GOT3 (cell line): ENCODE results near the gene PPP1R9B.

ENCODE experiments used
- DNase-seq: peaks from one replicate; lab custom pipeline; 2025; ENCODE audit warnings: mixed read lengths; lab: John Stamatoyannopoulos, UW

PPP1R9B gene

DNA sequence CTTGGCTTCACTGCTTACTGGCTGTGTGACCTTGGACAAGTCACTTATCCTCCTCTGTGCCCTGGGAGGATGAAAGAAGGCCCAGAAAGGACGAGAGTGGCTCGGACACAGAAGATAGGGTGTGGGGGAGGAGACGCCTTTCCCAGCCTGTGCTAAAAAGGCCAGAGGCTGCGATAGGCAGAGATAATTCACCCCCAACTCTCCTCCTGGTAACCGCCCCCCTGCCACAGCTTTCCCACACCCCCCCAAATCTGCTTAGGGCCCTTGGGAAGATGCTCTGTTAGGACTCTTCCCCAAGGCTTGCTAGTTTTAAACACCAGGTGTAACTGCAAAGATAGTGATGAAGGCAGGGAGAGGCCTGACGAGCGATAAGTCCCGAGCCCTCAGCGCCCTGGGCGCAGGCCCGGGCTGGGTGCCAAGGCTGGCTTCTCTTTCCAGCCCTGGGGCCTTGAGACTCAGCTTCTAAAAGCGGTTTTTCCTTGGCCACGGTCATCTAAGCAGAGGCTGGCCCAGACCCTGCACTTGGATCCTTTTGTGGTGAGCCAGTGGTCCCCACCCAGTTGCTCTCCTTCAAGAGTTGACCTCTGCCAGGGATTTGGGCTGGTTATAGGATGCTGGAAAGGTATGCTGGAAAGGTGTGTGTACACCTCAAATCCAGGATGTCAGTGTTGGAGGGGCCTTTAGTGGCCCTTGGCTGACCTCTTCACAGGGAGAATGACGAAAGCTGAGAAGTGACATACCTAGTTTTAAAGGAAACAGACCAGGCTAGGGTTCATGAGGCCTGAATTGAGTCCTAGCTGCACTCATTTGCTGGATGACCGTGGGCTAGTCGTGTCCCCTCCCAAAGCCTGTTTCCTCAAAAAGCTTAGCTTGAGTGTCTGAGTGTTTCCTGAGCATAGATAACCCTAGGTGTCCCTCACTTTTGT, 3.4 kb upstream of the PPP1R9B start:
- DNase-seq = no peak

DNA sequence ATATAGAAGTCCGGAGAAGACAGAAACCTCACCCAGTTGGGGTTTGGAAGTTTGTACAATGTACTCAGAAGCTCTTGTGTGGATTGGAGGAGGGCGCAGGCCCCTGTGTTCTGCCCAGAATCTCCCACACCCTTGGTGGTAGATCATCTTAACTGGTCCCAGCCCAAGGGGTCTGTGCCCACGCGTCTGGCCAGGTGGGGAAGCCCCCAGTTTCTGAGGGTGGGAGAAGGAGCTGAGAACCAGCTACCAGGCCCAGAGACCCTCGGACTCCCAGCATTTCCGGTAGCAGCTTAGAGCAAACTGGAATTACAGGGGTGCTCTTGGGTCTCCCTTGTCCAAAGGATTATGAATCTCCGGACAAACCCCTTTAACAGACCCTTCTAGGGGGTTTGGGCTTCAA, 2.3 kb upstream of the PPP1R9B start:
- DNase-seq = no peak

DNA sequence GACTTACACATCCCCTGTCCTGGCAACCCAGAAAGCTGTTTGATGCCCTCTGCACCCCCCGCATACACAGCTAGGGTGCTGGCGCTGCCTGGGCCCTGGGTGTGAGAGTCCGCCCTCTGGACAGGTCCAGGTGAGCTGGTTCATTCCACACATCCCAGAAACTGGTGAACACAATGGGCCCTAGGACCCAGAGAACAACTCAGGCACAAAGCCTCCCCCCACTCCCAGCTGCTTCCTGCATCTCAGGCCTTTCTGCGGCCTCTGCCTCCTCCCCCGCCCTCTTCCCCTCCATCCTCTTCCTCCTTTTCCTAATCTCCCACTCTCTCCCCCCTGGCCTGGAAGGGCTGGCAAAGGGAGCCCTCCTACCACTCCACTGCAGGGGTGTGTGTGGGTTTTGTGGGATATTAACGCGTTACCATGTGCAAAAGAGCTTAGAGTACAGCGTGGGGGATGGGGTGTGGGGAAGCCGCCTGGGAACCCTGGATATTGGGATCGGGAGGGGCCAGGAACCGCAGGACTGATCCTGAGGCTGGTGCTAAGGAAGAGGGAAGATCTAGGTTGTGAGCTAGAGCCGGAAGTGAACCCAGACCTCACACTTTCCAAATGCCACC, 1.6 kb upstream of the PPP1R9B start:
- no peak for DNase-seq

DNA sequence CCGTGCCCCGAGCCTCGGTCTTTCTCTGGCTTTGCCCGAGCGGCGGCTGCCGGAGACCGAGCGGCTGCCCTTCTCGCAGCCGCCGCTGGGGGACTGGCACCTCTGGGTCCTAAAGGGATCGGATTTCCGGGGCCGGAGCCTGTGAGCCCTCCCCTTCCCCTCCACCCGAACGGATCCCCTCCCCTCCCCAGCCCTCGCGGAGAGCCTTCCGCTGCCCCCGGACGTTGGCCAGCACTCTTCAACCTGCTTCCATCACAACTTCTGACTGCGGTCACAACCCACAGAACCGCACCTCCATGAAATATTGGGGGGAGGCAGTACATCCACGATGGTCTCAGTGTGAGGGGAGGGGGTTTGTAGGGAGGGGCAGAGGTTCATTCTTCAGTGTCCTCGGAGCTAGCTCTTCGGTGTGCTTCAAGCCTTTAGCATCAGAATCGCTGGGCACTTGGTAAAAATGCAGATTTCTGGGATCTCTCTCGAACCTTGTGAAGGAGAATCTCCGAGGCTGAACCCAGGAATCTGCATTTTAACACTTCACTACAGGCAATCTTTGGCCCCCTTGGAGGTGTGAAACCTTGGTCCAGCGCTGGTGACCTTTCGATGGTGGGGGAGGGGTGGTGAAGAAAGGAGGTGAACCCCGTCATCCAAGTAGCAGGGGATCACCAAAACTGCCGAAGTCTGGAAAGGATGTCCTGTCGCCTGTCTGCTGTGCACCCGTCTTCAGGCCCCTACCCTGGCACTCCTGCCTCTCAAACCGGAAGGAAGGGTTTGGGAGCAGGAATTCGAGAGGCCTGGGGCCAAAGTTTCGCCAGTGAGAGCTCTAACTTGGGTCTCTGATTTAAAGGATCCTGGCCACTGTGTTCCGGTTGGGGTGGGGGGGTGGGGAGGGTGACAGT, 812 bp upstream of the PPP1R9B start:
- DNase-seq = peak; percentile 30

DNA sequence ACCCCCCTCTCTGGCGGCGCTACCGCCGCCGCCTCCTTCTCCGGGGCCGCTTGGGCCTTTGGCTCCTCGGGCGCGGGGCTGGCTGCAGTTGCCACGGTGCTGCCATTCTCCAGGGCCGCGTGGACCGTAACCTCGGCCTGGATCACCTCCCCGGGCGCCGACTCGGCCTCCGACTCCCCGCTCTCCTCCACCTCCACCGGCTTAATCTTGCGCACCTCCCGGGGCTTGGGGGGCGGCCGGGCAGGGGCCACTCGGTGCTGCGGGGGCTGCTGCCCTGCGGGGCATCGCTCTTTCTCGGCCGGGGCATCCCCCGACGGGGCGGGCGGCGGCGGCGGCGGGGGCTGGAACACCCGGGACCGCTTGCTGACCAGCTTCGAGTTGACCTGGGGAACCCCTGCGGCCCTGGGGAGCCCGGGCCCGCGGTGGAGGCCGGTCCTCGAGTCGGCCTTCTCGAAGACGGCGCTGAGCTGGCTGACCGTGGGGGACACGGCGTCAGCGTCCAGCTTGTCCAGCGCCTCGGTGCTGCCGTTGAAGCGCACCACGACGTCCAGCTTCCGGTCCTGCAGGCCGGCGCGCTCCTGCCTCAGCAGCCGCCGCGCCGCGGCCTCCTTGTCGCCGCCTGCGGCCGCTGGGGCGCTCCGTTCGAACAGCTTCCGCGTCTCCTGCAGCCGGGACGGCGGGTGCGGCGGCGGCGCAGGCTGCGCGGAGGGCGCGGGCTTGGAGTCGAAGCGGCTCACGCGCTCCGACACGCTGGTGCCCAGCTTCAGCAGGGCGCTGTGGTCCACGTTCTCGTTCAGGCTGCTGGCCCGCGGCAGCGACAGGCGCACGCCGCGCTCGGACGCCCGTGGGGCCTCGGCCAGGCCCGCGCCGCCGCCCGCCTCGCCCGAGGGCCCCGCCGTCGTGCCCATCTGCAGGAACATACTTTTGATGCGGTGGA, 792 bp downstream of the PPP1R9B start:
- DNase-seq = no peak

DNA sequence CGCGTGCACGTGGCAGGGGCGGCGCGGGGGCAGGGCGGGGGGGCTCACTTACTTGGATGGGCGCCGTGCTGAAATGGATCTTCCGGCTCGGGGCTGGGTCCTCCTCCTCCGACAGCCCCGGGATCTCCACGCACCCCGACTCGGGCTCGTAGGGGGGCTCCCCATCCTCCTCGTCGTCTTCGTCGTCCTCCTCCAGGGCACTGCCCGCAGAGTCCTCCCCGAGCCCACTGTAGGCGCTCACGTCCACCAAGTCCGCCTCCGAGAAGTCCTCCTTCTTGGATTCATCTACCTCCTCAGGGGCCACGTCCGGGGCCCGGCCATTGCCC, 1.4 kb downstream of the PPP1R9B start:
- no peak for DNase-seq

DNA sequence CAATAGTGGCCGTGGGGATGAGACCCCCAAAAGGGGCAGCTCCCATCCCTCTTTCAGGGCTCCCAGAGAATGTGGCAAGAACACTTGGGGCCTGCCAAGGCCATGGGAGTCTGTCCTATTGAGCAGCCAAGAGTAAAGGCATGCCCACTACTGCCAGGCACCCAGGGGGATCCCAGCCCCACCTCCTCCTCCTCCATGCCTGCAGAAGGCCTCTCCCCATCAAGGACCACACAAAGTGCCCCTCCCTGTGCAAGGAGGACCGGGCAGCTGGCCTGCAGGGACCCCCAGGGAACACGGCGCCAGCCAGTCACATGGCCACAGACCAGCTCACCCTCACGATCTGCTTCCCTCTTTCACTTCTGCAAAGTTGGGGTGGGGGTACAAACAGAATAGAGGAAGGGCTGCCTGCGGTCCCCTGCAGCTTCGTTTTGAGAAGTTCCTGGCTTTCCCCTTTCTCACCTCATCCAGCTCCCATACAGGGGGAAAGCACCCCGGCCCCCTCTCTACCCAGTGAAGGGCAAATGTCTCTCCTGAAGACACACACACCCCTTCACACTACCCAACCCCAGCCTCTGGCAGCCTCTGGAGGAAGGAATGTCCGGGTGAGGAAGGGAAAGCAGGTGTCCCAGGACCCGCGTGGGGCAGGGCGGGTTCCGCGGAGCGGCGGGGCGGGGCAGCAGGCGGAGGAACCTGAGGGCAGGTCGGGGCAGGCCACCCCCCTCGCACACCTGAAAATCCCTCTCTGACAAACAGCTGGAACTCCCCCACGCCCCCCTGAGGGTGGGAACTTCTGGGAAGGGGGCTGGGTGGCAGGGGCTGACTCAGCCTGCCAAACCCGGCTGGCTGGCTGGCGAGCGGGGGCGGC, 2.0 kb downstream of the PPP1R9B start:
- no peak for DNase-seq

DNA sequence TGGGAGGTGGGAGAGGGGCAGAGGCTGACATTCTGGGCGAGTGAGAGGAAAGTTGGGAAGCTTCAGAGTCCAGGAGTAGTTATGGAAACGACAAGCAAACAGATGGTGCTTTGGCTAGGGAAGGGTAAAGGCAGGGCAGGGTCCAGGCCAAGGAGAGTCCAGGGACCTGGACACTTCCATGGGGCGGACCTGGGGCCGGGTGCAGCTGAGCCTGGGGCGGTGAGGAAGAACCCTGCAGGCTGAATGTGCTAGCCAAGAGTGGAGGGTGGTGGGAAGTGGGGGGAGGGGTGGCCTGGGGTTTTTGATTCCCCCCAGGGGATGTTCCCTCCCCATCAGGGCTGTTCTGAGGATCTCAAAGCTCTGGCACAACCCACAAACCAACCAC, 2.6 kb downstream of the PPP1R9B start:
- DNase-seq = no peak

DNA sequence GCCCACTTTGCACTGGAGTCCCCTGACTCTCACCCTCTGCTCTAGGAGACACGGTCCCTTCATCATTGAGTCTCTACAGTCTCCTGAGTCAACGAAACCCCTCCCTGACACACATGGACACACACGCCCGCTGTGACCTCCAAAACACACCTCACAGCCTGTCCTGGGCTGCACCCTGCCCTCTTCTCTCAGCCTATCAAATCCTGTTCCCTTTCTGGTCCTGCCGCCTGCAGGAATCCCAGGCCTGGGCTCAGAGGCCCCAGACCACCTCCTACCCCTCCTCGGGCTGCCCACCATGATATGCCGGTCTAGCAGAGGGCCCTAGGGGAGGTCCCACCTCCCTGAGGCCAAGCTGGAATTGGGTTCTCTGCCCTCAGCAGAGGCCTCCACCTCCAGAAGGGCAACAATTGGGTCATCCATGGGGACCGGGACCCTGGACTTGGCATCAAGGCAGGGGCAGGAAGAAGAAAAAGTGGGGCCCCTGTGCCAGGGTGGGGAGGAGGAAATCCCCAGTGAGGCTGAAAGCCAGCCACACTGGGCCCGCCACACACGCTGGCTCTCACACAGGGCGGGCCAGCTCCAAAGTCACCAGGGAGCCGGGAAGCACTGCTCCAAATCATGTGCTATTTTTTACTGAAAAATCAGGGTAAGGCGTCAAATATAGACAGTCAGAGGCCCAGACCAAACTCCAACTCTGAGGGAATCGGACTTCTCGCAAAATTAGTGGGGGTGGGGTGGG, 3.4 kb downstream of the PPP1R9B start:
- no peak for DNase-seq

DNA sequence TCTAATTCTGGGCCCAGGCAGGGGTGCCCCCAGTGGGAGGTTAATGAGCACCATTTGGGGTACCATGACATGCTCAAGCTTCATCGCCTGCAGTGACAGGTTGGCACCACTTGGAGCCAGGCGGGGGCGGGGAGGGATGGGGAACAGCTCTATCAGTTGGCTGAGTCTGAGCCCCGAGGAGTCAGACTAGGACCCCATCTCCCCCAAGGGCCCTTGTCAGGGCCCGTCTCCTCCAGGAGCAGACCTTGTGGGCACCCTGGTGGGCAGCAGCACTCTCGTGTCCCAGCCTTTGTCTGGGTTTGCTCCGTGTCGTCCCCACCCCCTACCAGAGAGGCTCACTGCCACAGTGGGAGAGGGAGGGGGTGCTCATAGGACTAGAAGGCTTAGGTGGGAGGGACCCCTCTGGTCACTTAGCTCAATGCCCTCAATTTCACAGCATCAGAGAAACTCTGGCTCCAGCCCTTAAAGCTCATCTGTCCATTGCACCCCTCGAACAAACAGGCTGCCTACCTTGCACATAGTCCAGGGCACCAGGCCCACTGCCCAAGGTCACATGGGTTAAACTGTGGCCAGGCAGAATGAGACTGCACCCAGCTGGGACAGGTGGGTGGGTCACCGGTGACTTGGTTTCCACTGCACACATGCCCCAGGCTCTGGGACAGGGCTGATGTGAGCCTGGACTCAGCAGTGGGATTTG, 4.1 kb downstream of the PPP1R9B start:
- DNase-seq = no peak

DNA sequence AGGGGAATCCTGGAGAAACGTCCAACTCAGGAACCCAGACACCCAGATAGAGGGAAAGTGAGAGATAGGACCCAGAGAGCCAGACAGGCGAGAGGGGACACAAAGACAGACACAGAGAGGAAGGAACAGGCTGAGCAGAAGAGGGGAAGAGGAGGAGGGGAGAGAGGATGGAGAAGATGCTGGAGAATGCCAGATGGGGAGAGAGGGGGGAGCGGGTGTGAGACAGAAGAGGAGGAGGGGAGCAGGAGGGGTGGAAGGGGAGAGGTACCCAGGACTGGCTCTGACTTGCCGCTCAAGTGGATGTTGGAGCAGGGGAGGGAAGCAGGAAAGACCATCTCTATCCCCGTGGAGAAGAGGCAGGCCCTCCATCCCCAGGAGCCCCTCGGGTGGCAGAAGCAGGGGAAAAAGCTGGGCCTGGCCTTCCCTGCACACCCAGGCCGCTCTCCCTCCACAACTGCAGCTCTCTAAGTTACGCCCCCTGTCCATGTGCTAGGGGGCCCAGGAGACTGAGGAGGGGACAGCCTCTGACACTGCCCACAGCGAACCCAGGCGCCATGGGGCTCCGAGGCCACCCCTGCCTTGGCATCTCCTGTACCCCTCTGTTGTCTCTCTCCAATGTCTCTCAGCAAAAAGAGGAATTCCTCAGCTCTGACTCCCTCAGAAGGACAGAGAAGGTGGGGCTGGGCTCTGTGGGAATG, 4.8 kb downstream of the PPP1R9B start:
- DNase-seq = no peak

DNA sequence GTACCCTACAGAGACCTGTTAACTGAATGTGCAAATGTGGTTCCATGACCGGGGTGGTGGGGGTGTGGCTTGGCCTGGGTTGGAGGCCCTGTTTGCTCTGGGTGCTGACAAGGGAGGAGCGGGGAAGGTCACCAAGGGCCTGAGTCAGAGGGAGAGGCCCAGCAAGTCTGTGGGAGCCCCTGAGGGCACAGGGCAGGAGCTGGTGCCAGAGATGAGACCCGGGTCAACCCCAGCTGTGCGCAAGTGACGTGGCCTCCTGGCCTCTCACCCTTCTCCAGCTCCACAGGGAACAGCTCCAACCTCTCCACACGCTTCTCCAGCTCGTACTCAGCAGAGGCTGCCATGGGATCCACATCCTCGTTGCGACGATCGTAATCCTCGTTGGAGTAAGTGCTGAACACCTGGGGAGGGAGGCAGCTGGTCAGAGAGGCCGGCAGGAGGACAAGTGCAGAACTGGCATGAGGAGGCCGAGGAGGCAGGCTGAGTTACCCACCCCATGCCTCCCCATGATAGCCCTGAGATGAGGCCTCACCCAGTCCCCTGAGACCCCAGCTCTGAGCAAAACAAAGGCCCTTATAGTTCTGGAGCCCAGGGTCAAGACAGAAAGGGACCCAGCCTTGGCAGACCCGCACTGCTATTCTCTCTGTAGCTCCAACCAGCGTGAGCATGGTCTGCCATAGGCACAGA, 5.5 kb downstream of the PPP1R9B start:
- no peak for DNase-seq

DNA sequence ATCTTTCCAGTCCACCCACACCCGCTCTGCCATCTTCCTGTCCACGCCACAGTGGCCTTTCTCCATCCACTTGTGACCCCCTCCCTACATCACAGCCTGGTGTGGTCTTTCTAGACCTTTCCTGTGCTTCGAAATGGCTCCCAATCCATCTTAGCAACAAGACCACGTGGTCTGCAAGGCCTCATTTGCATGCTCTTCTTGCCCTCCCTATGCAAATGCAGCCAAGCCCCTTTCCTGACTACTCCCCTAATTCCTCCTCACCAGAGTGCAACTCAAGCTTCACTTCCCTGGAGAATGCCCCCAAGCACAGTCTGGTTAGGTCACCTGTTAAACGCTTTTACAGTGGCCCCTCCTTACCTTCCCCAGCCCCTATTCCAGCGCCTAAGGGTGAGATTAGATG, 6.1 kb downstream of the PPP1R9B start:
- no peak for DNase-seq

DNA sequence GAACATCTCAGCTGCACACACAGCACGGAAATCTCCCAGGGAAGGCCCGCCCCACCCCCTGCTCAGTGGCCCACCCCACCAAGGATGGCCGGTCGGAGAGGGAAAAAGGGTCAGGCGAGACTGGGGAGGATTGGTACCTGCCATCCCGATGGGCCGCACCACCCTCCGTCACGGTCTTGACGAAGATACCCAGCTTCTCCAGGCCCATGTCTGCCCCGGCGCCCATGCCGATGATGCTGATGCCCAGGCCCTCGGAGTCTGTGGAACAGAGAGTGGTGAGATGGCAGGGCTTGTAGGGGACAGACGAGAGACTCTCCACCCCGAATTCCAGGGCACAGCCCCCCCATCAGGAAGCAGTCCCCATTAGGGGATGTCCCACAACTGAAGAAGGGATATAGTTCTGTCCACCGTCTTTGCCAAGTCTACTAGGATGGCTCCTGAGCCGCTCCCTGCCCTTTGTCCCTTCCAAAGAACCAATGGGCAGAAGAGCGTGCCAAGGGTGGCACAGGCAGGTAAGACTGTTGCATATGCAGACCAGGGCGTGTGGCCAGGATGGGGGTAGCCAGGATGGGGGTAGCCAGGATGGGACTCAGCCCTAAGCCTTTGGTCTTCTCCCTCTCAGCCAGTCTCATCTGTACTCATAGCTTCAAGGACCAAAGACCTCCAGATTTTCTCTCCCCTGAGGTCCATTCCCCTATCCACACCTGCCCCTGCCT, 6.9 kb downstream of the PPP1R9B start:
- no peak for DNase-seq

DNA sequence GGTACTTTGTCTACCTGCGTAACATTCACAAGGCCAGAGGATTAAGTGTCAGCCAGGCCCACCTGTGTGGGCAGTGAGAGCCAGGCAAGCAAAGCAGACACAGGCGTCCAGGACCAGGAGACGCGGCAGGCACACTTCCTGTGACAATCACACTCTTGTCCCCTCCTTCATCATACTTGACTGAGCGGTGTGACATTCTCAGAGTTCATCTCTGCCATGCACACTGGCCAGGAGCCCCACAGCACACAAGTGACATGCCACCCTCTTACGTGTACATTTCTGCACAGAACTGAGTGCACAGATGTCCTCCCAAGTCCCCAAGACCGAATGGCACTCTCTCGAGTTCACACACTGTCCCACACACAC, 8.7 kb downstream of the PPP1R9B start:
- no peak for DNase-seq

DNA sequence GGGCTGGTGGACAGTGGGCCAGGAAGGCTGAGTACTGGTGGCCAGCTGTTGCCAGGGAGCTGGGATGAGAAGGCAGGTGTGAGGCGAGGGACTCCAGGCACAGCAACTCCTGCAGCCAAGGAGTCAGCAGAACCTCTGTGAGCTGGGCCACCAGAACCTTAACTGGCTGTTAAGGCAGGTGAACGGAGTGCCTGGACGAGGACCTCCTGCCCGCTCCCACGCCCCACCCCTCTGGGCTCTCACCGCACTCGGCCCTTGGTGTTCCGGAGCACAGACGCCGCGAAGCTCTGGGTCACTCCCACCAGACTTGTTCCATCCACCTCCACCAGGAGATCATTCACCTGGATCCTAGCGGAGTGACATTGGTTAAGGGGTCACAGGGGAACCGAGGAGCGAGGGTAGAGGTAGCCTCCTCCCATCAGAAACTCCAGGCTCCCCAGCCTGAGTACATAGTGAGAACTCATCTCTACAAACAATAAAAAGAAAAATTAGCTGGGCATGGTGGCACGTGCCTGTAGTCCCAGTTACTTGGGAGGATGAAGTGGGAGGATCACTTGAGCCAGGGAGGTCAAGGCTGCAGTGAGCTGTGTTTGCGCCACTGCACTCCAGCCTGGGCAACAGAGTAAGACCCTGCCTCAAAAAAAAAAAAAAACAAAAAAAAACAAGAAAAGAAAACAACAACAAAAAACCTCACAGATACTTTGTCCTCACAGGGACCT, 9.3 kb downstream of the PPP1R9B start:
- DNase-seq = no peak
